K562 (cell line): ENCODE results near the gene KCND3. TPM values are rescaled to one million over a fixed set of nuclear protein-coding genes. Genes with fewer than 3 reads are reported as not detected.

Experiments
- ATAC-seq: fragments of 200-7000 bp; cut with Tn5 transposase; 3 replicates; pipeline ENCODE4 v1.9.1; 2020; ENCODE audit warnings: moderate library complexity
- BruUV-seq: library from RNA; stranded (reverse); fragments of 400-500 nt; replicated peaks from 2 replicates; lab custom pipeline; 2021; lab: Mats Ljungman, UMichigan
- CTCF ChIA-PET: fragments of 300-600 bp; formaldehyde crosslinking; extraction: SDS; loops from one replicate; lab custom pipeline; 2021; ENCODE audit warnings: low intra/inter-chr PET ratio; lab: Yijun Ruan, JAX
- POLR2A ChIA-PET: fragments of 300-600, 350-650 bp; sonication (Branson Sonifier 250); formaldehyde crosslinking; extraction: SDS; loops from one replicate; lab custom pipeline; 2021; ENCODE audit warnings: antibody characterized with exemption, inconsistent platforms; lab: Yijun Ruan, JAX
- DNase-seq, 4 experiments: peaks; one replicate each; pipeline versions ENCODE4 v3.0.0 to v3.0.0-alpha.2; 2011 to 2018; ENCODE audit warnings: low spot score in 3 of 4, mixed read lengths in 3 of 4; ENCODE audit errors: extremely low read depth in 1 of 4
- FAIRE-seq: peaks from 2 replicates; lab custom pipeline; 2011; peaks lifted over from hg19 to GRCh38; lab: Jason Lieb, UNC
- H2AFZ ChIP-seq: 2 replicates; pipeline ENCODE4 v1.6.0; 2011; ENCODE audit warnings: low read depth, low read length, control low read depth, inconsistent platforms
- H3K27ac ChIP-seq: fragments of 200-600 bp; 3 replicates; pipeline ENCODE4 v1.8.0; 2011; ENCODE audit warnings: low read depth, mild to moderate bottlenecking, control low read depth, inconsistent platforms, low read length, moderate library complexity, mixed read lengths; ENCODE audit errors: extremely low read depth
- H3K27me3 ChIP-seq, 2 experiments: fragments of 300-600 bp in 1 of 2; 2 replicates in 1 of 2; 3 replicates in 1 of 2; pipeline versions ENCODE4 v1.6.0 to v1.8.0; 2011; ENCODE audit warnings: inconsistent platforms in 2 of 2, low read length in 2 of 2, mild to moderate bottlenecking in 1 of 2, mixed read lengths in 1 of 2, moderate library complexity in 1 of 2; ENCODE audit not compliant: control insufficient read depth in 2 of 2, insufficient read depth in 2 of 2
- H3K36me3 ChIP-seq: fragments of 300-600 bp; 3 replicates; pipeline ENCODE4 v1.8.0; 2011; ENCODE audit warnings: mild to moderate bottlenecking, low read length, inconsistent platforms; ENCODE audit not compliant: control insufficient read depth, insufficient read depth
- H3K4me1 ChIP-seq, 2 experiments: fragments of 200-600 bp in 1 of 2; replicated peaks in 1 of 2; 2 replicates in 1 of 2; 3 replicates in 1 of 2; pipeline versions ENCODE4 v1.5.1 to v1.8.0; 2011; ENCODE audit warnings: inconsistent platforms in 2 of 2, low read length in 2 of 2, mild to moderate bottlenecking in 1 of 2, mixed read lengths in 1 of 2, moderate library complexity in 1 of 2; ENCODE audit not compliant: control insufficient read depth in 2 of 2, insufficient read depth in 2 of 2
- H3K4me2 ChIP-seq: 2 replicates; pipeline ENCODE4 v1.6.1; 2011; ENCODE audit warnings: low read length, control low read depth, inconsistent platforms, mixed read lengths; ENCODE audit not compliant: insufficient read depth
- H3K4me3 ChIP-seq: fragments of 200-600 bp; sonication (generic), shearing (Covaris generic); 2 replicates; pipeline ENCODE4 v1.5.1; 2016; ENCODE audit warnings: control low read depth, inconsistent platforms
- H3K79me2 ChIP-seq: fragments of 200-600 bp; 3 replicates; pipeline ENCODE4 v1.8.0; 2011; ENCODE audit warnings: low read length, inconsistent platforms; ENCODE audit not compliant: control insufficient read depth, insufficient read depth
- H3K9ac ChIP-seq, 2 experiments: 2 replicates each; pipeline versions ENCODE4 v1.6.0 to v1.6.1; 2011; ENCODE audit warnings: low read depth in 2 of 2, low read length in 2 of 2, control low read depth in 1 of 2, inconsistent platforms in 1 of 2, mild to moderate bottlenecking in 1 of 2, mixed read lengths in 1 of 2; ENCODE audit not compliant: insufficient read depth in 1 of 2
- H3K9me1 ChIP-seq: one replicate; pipeline ENCODE4 v1.6.0; 2011; ENCODE audit warnings: inconsistent platforms, mild to moderate bottlenecking, low read length, moderate library complexity; ENCODE audit not compliant: control insufficient read depth, insufficient read depth
- H3K9me3 ChIP-seq: replicated peaks from 2 replicates; pipeline ENCODE4 v1.5.1; 2011; ENCODE audit warnings: low read depth, low read length, inconsistent platforms; ENCODE audit not compliant: control insufficient read depth, insufficient read depth
- H4K20me1 ChIP-seq: replicated peaks from 2 replicates; pipeline ENCODE4 v1.6.1; 2011; ENCODE audit warnings: low read length, inconsistent platforms, mixed read lengths; ENCODE audit not compliant: control insufficient read depth, insufficient read depth
- ARHGAP35 ChIP-seq: fragments of 450-650 bp; IDR thresholded peaks from 2 replicates; pipeline ENCODE4 v1.6.1; 2018; ENCODE audit not compliant: partially characterized antibody
- PTTG1 ChIP-seq: fragments of 450-650 bp; IDR thresholded peaks from 2 replicates; pipeline ENCODE4 v1.6.1; 2016; ENCODE audit warnings: low read depth, mild to moderate bottlenecking, missing genetic modification characterization, missing compliant biosample characterization
- RBM25 ChIP-seq: fragments of 200-400 bp; formaldehyde crosslinking; IDR thresholded peaks from 2 replicates; pipeline ENCODE4 v1.6.1; 2018; ENCODE audit warnings: low read length, low read depth, moderate library complexity; ENCODE audit not compliant: severe bottlenecking
- SETDB1 ChIP-seq: IDR thresholded peaks from one replicate; pipeline ENCODE4 v1.6.1; 2012; ENCODE audit warnings: low read length, control low read depth, inconsistent platforms
- SUPT5H ChIP-seq: fragments of 450-650 bp; IDR thresholded peaks from 2 replicates; pipeline ENCODE4 v1.6.1; 2016
- ZNF384 ChIP-seq: IDR thresholded peaks from 2 replicates; pipeline ENCODE4 v1.6.1; 2012; ENCODE audit warnings: low read depth, low read length, improper control_type of control experiment
- WGBS: fragments of 100-300 bp; shearing (Covaris generic); methylation state at CpG from one replicate; pipeline ENCODE4 v1.1.6; 2016; ENCODE audit warnings: low coverage, mixed read lengths; ENCODE audit not compliant: insufficient coverage; ENCODE audit errors: missing lambda C conversion rate; 5-methylcytosine and 5-hydroxymethylcytosine counted together
- in situ Hi-C: fragments of 300-500 bp; cut with MboI; formaldehyde crosslinking; loops from 4 replicates; pipeline ENCODE4 v1.15.0; 2018; ENCODE audit warnings: inconsistent platforms, mixed read lengths
- intact Hi-C: fragments of 100-400 bp; cut with micrococcal nuclease; formaldehyde crosslinking; loops from 2 replicates; pipeline ENCODE4 v1.14.2; 2022
- polyA plus RNA-seq, 8 experiments: library from polyadenylated mRNA; depleted of rRNA in 4 of 8; stranded (reverse) in 5 of 8; unstranded in 3 of 8; fragments of >200 nt; fragmentation: Nextera tagmentation in 2 of 8; fragmentation: Illumina TruSeq in 1 of 8; extraction: Ambion mirVana in 2 of 8; extraction: Trizol in 1 of 8; gene quantifications; 2 replicates each; pipeline versions ENCODE4 v1.2.1 to v1.2.3, GENCODE V29; 2011 to 2014; ENCODE audit warnings: inconsistent platforms in 1 of 8, missing spikeins in 1 of 8
- total RNA-seq, 7 experiments: library from RNA; depleted of rRNA in 6 of 7; stranded (reverse); fragments of >200 nt in 6 of 7; fragmentation: Illumina TruSeq in 2 of 7; extraction: Trizol in 2 of 7; gene quantifications; 2 replicates each; pipeline versions ENCODE4 v1.2.1 to v1.2.3, GENCODE V29; 2011 to 2021; ENCODE audit warnings: low replicate concordance in 1 of 7
- TF ChIP-seq, protein P1 (sequence below), 3 experiments: fragments of 200-800 bp in 1 of 3; sonication (Bioruptor generic) in 1 of 3; sonication (generic) in 1 of 3; formaldehyde crosslinking in 1 of 3; IDR thresholded peaks; 2 replicates each; pipeline versions ENCODE4 v1.6.1 to v1.8.0; 2016 to 2022; ENCODE audit warnings: mild to moderate bottlenecking in 2 of 3, missing compliant biosample characterization in 2 of 3, missing genetic modification characterization in 2 of 3, missing genetic modification reagents in 1 of 3
- TF ChIP-seq, protein P2 (sequence below), 2 experiments: fragments of 150-350 bp in 1 of 2; IDR thresholded peaks; 2 replicates each; pipeline ENCODE4 v1.6.1; 2012 to 2016; ENCODE audit warnings: low read depth in 2 of 2, low read length in 2 of 2, mild to moderate bottlenecking in 1 of 2, moderate library complexity in 1 of 2
- TF ChIP-seq, protein P3 (sequence below): fragments of 250-450 bp; sonication (Bioruptor Pico); IDR thresholded peaks from 2 replicates; pipeline ENCODE4 v1.8.0; 2022; ENCODE audit warnings: inconsistent platforms, mild to moderate bottlenecking, moderate library complexity, borderline replicate concordance

The KCND3 gene
- total and polyA plus RNA-seq, 9 of the 15 experiments (the other 6 are each of a cell fraction or from before 2014, with no cell fraction given), result not detected

DNA sequence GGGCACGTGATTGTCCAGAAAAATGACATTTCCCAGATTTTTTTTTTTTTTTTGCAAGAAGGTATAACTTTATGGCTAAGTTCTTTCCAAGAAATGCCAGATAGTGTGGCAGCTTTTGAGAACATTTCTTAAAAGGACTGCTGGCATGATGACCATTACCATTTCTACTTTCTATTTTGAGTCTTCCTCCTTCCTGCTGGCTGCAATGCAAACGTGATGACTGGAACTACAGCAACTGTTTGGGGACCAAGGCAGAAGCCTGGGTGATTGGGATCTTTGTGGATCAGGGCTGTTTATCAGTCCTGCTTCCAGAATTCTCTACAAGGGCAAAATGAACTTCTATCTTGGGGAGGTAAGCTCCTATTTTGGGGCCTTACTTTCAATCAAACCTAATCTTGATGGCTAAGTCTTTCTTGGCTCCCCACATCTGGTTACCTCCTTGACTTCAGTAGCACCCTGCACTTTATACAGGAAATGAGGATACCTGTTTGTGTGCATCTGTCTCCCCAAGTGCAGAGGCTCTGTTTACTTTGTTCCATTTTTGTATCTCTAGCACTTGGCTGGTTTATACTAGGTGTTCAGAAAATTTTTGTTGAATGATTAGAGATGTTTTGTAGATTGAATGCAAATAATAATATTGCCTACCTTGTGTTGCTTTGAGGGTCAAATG is 237.4 kb downstream of the KCND3 start:
- Histone ChIP-seq H3K4me3 (no peak overlapping the region), H3K9ac (no peak overlapping the region), H3K4me2 (no peak overlapping the region), H3K27me3 (peaks cover under 1 to 2% of the 10 kb centered on the region in 2 experiments; a peak in 3 of 5 replicates), H2AFZ (no peak overlapping the region), H3K79me2 (peaks cover 16% of the 10 kb centered on the region), H4K20me1 (peaks cover 3% of the 10 kb centered on the region; the same call in 1 of the 2 replicates), H3K9me1 (no peaks in the 10 kb centered on the region), H3K9me3 (no peaks in the 10 kb centered on the region), H3K4me1 (peaks cover 9 to 12% of the 10 kb centered on the region in 2 experiments), H3K36me3 (peaks cover 3% of the 10 kb centered on the region; the same call in 2 of the 3 replicates), H3K27ac (no peak overlapping the region)
- DNase-seq (no peak), ATAC-seq (no peak), FAIRE-seq (no peak)
- intact Hi-C loops (no loop called here), in situ Hi-C loops (no loop called here)
- WGBS, result 0% methylated on average over 2 of the region's 2 CpGs
- ChIA-PET POLR2A (interaction anchor here (1.0 to 1.3 kb wide), 2 partner anchors 9 to 13 kb away, joined by 3 to 4 read pairs; partner anchors contain the start of gene INKA2), CTCF (interaction anchor here (0.7 kb wide), 1 partner anchor 299 kb away, joined by 4 read pairs; no protein-coding TSS in a partner anchor)
- BruUV-seq, result no TSS peak
- TF ChIP-seq ZNF384, result no peak
- no peak for TF ChIP-seq RBM25
- no peak for TF ChIP-seq PTTG1 (tag)
- no peak for TF ChIP-seq ARHGAP35
- TF ChIP-seq, protein P1, sequence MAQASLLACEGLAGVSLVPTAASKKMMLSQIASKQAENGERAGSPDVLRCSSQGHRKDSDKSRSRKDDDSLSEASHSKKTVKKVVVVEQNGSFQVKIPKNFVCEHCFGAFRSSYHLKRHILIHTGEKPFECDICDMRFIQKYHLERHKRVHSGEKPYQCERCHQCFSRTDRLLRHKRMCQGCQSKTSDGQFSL (CRISPR knock-in tag; IDR thresholded peaks at IDR 0.05), result no peak
- TF ChIP-seq, protein P1 (tag; IDR thresholded peaks at IDR 0.05), result no peak
- no peak for TF ChIP-seq SUPT5H
- TF ChIP-seq SETDB1, result no peak
- TF ChIP-seq, protein P2, sequence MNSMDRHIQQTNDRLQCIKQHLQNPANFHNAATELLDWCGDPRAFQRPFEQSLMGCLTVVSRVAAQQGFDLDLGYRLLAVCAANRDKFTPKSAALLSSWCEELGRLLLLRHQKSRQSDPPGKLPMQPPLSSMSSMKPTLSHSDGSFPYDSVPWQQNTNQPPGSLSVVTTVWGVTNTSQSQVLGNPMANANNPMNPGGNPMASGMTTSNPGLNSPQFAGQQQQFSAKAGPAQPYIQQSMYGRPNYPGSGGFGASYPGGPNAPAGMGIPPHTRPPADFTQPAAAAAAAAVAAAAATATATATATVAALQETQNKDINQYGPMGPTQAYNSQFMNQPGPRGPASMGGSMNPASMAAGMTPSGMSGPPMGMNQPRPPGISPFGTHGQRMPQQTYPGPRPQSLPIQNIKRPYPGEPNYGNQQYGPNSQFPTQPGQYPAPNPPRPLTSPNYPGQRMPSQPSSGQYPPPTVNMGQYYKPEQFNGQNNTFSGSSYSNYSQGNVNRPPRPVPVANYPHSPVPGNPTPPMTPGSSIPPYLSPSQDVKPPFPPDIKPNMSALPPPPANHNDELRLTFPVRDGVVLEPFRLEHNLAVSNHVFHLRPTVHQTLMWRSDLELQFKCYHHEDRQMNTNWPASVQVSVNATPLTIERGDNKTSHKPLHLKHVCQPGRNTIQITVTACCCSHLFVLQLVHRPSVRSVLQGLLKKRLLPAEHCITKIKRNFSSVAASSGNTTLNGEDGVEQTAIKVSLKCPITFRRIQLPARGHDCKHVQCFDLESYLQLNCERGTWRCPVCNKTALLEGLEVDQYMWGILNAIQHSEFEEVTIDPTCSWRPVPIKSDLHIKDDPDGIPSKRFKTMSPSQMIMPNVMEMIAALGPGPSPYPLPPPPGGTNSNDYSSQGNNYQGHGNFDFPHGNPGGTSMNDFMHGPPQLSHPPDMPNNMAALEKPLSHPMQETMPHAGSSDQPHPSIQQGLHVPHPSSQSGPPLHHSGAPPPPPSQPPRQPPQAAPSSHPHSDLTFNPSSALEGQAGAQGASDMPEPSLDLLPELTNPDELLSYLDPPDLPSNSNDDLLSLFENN (IDR thresholded peaks at IDR 0.05; ENCODE audit: low read depth in 2 of 2, low read length in 2 of 2), result no peak
- TF ChIP-seq, protein P3, sequence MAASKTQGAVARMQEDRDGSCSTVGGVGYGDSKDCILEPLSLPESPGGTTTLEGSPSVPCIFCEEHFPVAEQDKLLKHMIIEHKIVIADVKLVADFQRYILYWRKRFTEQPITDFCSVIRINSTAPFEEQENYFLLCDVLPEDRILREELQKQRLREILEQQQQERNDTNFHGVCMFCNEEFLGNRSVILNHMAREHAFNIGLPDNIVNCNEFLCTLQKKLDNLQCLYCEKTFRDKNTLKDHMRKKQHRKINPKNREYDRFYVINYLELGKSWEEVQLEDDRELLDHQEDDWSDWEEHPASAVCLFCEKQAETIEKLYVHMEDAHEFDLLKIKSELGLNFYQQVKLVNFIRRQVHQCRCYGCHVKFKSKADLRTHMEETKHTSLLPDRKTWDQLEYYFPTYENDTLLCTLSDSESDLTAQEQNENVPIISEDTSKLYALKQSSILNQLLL, result no peak
